CD4-positive, alpha-beta T cell treated with Interleukin-17A for 1 hour (primary cell): ENCODE measurements around the gene FADS2.

Experiments used
- DNase-seq: peaks from one replicate; pipeline ENCODE4 v3.0.0-alpha.2; 2020

The FADS2 gene

GRCh38 chr11:61828629-61829407 is 718 bp downstream of the FADS2 start:
- no peak for DNase-seq

GRCh38 chr11:61829806-61830205 is 1.7 kb downstream of the FADS2 start:
- no peak for DNase-seq

- no peak for DNase-seq
Observed at GRCh38 chr11:61830237-61831105, 2.4 kb downstream of the FADS2 start.

- no peak for DNase-seq
Observed at GRCh38 chr11:61832207-61832606, 4.1 kb downstream of the FADS2 start.

- DNase-seq, result no peak
Observed at GRCh38 chr11:61832754-61833153, 4.7 kb downstream of the FADS2 start.

GRCh38 chr11:61833471-61833870 is 5.4 kb downstream of the FADS2 start:
- no peak for DNase-seq

- no peak for DNase-seq
Observed at GRCh38 chr11:61833926-61834277, 5.8 kb downstream of the FADS2 start.

GRCh38 chr11:61834278-61835048 is 6.4 kb downstream of the FADS2 start:
- DNase-seq, result peak; percentile 66

- DNase-seq, result no peak
Observed at GRCh38 chr11:61836193-61836592, 8.1 kb downstream of the FADS2 start.

- DNase-seq, result no peak
Observed at GRCh38 chr11:61837411-61838005, 9.4 kb downstream of the FADS2 start.

GRCh38 chr11:61838501-61838900 is 10.4 kb downstream of the FADS2 start:
- no peak for DNase-seq

- no peak for DNase-seq
Observed at GRCh38 chr11:61838921-61839320, 10.8 kb downstream of the FADS2 start.

GRCh38 chr11:61839742-61840141 is 11.6 kb downstream of the FADS2 start:
- DNase-seq, result no peak

- DNase-seq, result no peak
Observed at GRCh38 chr11:61840371-61840770, 12.3 kb downstream of the FADS2 start.

- no peak for DNase-seq
Observed at GRCh38 chr11:61841636-61842527, 13.8 kb downstream of the FADS2 start.

GRCh38 chr11:61842528-61842820 is 14.4 kb downstream of the FADS2 start:
- no peak for DNase-seq

- no peak for DNase-seq
Observed at GRCh38 chr11:61844909-61845565, 16.9 kb downstream of the FADS2 start.

GRCh38 chr11:61846362-61847020 is 18.4 kb downstream of the FADS2 start:
- DNase-seq, result no peak

- no peak for DNase-seq
Observed at GRCh38 chr11:61847914-61848581, 19.9 kb downstream of the FADS2 start.

- no peak for DNase-seq
Observed at GRCh38 chr11:61848631-61849030, 20.5 kb downstream of the FADS2 start.
